PC-9 (cell line): ENCODE measurements around the gene SPTLC1. TPM values are rescaled to one million over a fixed set of nuclear protein-coding genes. Genes with fewer than 3 reads are reported as not detected.

Experiments
- BruUV-seq: library from RNA; stranded (reverse); fragments of 400-500 nt; replicated peaks from 2 replicates; lab custom pipeline; 2021; lab: Mats Ljungman, UMichigan
- CTCF ChIA-PET: fragments of 300-600 bp; sonication (Branson Sonifier 250); formaldehyde crosslinking; loops from one replicate; lab custom pipeline; 2022; ENCODE audit warnings: antibody characterized with exemption; lab: Charles Lee
- POLR2A ChIA-PET: fragments of 300-600 bp; sonication (Branson Sonifier 250); formaldehyde crosslinking; loops from one replicate; lab custom pipeline; 2022; ENCODE audit warnings: antibody characterized with exemption; ENCODE audit not compliant: unreplicated experiment; lab: Charles Lee
- DNase-seq, 2 experiments: peaks; one replicate each; pipeline versions ENCODE4 v3.0.0 to v3.0.0-alpha.2; 2015 to 2022; ENCODE audit warnings: mixed read lengths in 1 of 2
- H2AFZ ChIP-seq: fragments of 200-600 bp; sonication (generic); 2 replicates; pipeline ENCODE4 v1.8.1; 2017; ENCODE audit warnings: antibody characterized with exemption
- H3F3A ChIP-seq: fragments of 200-600 bp; sonication (generic); 2 replicates; pipeline ENCODE4 v1.8.1; 2017; ENCODE audit warnings: antibody characterized with exemption, mild to moderate bottlenecking, low read depth; ENCODE audit not compliant: insufficient read depth
- H3K27ac ChIP-seq: fragments of 200-600 bp; sonication (generic); 2 replicates; pipeline ENCODE4 v1.6.1; 2016; ENCODE audit warnings: mixed run types
- H3K27me3 ChIP-seq: fragments of 200-600 bp; sonication (generic); 2 replicates; pipeline ENCODE4 v1.6.1; 2016; ENCODE audit warnings: low read depth, mixed run types; ENCODE audit not compliant: insufficient read depth
- H3K36me3 ChIP-seq: fragments of 200-600 bp; sonication (generic); 2 replicates; pipeline ENCODE4 v1.6.1; 2016; ENCODE audit warnings: low read depth, mixed run types
- H3K4me1 ChIP-seq: fragments of 200-600 bp; sonication (generic); replicated peaks from 2 replicates; pipeline ENCODE4 v1.6.1; 2016; ENCODE audit warnings: mixed run types; ENCODE audit not compliant: insufficient read depth
- H3K4me2 ChIP-seq: fragments of 200-600 bp; sonication (generic); 2 replicates; pipeline ENCODE4 v1.6.1; 2017; ENCODE audit warnings: mixed run types
- H3K4me3 ChIP-seq: fragments of 200-600 bp; sonication (generic); 2 replicates; pipeline ENCODE4 v1.6.1; 2016; ENCODE audit warnings: mixed run types
- H3K79me2 ChIP-seq: fragments of 200-600 bp; sonication (generic); 2 replicates; pipeline ENCODE4 v1.6.1; 2017; ENCODE audit warnings: low read depth, mixed run types
- H3K9me2 ChIP-seq: fragments of 200-600 bp; sonication (generic); 2 replicates; pipeline ENCODE4 v1.8.1; 2017; ENCODE audit warnings: mild to moderate bottlenecking; ENCODE audit not compliant: insufficient read depth
- H3K9me3 ChIP-seq: fragments of 200-600 bp; sonication (generic); 2 replicates; pipeline ENCODE4 v1.8.1; 2016; ENCODE audit warnings: low read depth; ENCODE audit not compliant: insufficient read depth
- H4K20me1 ChIP-seq: fragments of 200-600 bp; sonication (generic); 2 replicates; pipeline ENCODE4 v1.8.1; 2017; ENCODE audit not compliant: insufficient read depth
- CTCF ChIP-seq: fragments of 200-600 bp; sonication (generic); conservative IDR thresholded peaks from 2 replicates; pipeline ENCODE4 v1.6.1; 2017; ENCODE audit warnings: mixed run types, antibody characterized with exemption, mild to moderate bottlenecking, moderate library complexity
- EZH2 ChIP-seq: fragments of 200-600 bp; sonication (generic); IDR thresholded peaks from 2 replicates; pipeline ENCODE4 v1.8.0; 2017; ENCODE audit warnings: antibody characterized with exemption, low read depth
- intact Hi-C: fragments of 100-400 bp; cut with micrococcal nuclease; formaldehyde crosslinking; loops from one replicate; pipeline ENCODE4 v1.10.0; 2022; ENCODE audit not compliant: unreplicated experiment
- total RNA-seq: library from RNA; stranded (reverse); gene quantifications from 2 replicates; pipeline ENCODE4 v1.2.3, GENCODE V29; 2021

Gene SPTLC1
- total RNA-seq, 1 experiment from 2014 or later: 103 TPM

DNA sequence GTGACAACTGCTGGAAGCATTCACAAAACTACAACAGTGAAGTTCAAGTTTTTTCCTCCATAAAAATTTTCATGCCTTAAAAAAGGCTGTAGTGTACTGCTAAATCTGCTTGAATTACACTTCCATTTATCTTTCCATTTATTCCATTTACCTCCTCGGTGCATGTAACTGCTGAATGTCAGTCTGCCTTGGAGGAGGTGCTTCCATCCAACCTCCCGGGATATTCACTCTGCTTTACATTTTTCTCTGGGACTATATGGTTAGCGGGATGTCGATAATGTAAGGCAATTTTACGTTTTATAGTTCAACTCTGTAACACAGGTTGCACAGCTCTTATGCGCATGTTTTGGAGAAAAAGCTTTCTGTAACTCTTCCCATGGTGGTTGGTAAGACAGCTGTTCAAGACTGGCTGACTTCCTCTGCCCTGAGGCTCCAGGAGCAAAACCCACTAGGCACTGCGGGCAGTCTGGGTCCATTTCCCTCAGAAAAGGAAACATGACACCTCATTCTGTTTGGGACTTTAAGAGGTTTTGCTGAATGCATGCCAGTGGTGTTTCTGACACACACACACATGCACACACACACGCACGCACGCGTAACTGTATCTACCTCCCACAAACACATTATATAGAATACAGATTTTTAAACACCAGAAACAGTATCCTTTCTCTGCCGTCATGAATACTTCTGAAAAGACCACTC, 66.1 kb downstream of the SPTLC1 start:
- no peaks in the 10 kb centered on the region for H3F3A ChIP-seq
- ChIA-PET CTCF (no interaction called here), POLR2A (no interaction called here)
- H3K4me2 ChIP-seq: no peak overlapping the region
- DNase-seq: no peak
- intact Hi-C loops: no loop called here
- TF ChIP-seq CTCF: no peak
- TF ChIP-seq EZH2: no peak
- H3K36me3 ChIP-seq: peaks cover 32% of the 10 kb centered on the region
- no peaks in the 10 kb centered on the region for H3K27me3 ChIP-seq
- H4K20me1 ChIP-seq: no peaks in the 10 kb centered on the region
- no peak overlapping the region for H2AFZ ChIP-seq
- no peak overlapping the region for H3K27ac ChIP-seq
- H3K79me2 ChIP-seq: no peaks in the 10 kb centered on the region
- H3K9me3 ChIP-seq: no peaks in the 10 kb centered on the region
- no peaks in the 10 kb centered on the region for H3K9me2 ChIP-seq
- no TSS peak for BruUV-seq
- H3K4me3 ChIP-seq: no peak overlapping the region
- no peaks in the 10 kb centered on the region for H3K4me1 ChIP-seq

DNA sequence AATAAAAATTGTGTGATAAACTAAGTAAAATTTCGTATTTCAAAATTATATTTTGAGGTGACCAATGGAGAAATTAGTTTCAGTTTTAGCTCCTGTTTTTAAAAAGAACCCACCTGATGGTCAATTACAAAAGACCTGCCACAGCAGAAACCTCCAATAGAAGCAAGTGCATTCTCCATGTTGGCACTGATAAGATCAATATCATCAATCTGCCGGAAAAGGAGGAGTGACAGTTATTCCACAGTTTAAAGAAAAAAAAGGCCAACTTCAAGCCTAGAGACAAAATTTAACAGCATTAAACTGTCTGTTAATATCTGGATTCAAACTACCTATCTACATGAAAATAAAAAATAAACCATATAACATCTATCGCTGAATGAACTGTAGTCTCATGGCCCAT, 67.7 kb downstream of the SPTLC1 start:
- H3K27ac ChIP-seq: no peak overlapping the region
- H3F3A ChIP-seq: no peaks in the 10 kb centered on the region
- CTCF ChIA-PET: no interaction called here
- TF ChIP-seq EZH2: no peak
- no peak for TF ChIP-seq CTCF
- no peak overlapping the region for H3K4me2 ChIP-seq
- POLR2A ChIA-PET: no interaction called here
- BruUV-seq: no TSS peak
- peaks cover 33% of the 10 kb centered on the region for H3K36me3 ChIP-seq
- no peaks in the 10 kb centered on the region for H3K4me1 ChIP-seq
- DNase-seq: no peak
- intact Hi-C loops: no loop called here
- no peaks in the 10 kb centered on the region for H4K20me1 ChIP-seq
- no peak overlapping the region for H2AFZ ChIP-seq
- H3K4me3 ChIP-seq: no peak overlapping the region
- no peaks in the 10 kb centered on the region for H3K79me2 ChIP-seq
- H3K27me3 ChIP-seq: no peaks in the 10 kb centered on the region
- no peaks in the 10 kb centered on the region for H3K9me2 ChIP-seq
- H3K9me3 ChIP-seq: no peaks in the 10 kb centered on the region; the same call in 1 of the 2 replicates

DNA sequence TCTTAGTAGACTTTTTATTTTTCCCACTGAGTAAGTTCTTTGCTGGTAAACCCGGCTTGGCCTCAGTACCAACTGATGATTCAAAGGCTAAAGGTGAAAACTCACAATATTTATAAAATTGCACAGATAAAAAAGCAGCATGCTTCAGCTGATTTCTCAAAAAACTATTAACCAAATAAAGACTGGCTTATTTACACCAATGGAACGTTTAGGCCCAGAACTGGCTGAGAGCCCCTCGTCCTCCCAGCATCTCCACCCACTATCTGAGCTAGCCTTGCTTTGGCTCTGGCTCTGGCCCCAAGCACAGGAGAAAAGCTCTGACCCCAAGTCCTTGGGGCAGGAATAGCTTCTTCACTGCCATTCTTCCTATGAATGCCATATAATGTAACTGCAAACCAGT, 68.5 kb downstream of the SPTLC1 start:
- H3F3A ChIP-seq: no peaks in the 10 kb centered on the region
- BruUV-seq: no TSS peak
- no peak overlapping the region for H2AFZ ChIP-seq
- H3K4me3 ChIP-seq: no peak overlapping the region
- TF ChIP-seq EZH2: no peak
- no peaks in the 10 kb centered on the region for H3K9me2 ChIP-seq
- H4K20me1 ChIP-seq: no peaks in the 10 kb centered on the region
- H3K27ac ChIP-seq: no peak overlapping the region
- intact Hi-C loops: no loop called here
- CTCF ChIA-PET: no interaction called here
- H3K36me3 ChIP-seq: peaks cover 41% of the 10 kb centered on the region
- H3K4me1 ChIP-seq: no peaks in the 10 kb centered on the region
- POLR2A ChIA-PET: no interaction called here
- DNase-seq: no peak
- H3K9me3 ChIP-seq: no peaks in the 10 kb centered on the region; the same call in 1 of the 2 replicates
- no peak overlapping the region for H3K4me2 ChIP-seq
- H3K79me2 ChIP-seq: no peaks in the 10 kb centered on the region
- H3K27me3 ChIP-seq: no peaks in the 10 kb centered on the region
